ENCODE data around the gene CTCF.

The CTCF gene

GRCh38 chr16:67551091-67551490 lies 11.2 kb upstream of the CTCF start:
- DNase-seq: no peak

DNA sequence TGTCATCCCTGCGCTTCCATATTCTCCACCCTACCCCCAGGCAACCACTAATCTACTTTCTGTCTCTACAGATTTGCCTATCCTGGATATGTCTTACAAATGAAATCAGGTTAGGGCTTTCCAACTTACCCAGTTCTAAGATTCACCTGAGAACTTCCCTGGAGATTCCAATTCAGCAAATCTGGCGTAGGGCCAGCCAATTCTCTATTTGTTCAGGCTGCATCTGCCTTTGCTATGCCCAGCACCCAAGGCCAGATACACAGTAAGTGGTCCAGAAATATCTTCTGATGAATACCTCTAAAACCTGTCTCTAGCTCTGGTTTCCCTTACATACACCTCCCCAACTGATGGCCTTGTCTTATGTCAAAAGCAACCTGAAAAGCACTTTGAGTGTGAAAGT lies 10.4 kb upstream of the CTCF start:
- no peak for DNase-seq

- no peak for DNase-seq
These were observed 9.8 kb upstream of the CTCF start for GRCh38 chr16:67552476-67552875.

GRCh38 chr16:67555795-67556212 lies 6.5 kb upstream of the CTCF start:
- DNase-seq: no peak

- DNase-seq: no peak
These were observed 3.5 kb upstream of the CTCF start for GRCh38 chr16:67558859-67559258.

DNA sequence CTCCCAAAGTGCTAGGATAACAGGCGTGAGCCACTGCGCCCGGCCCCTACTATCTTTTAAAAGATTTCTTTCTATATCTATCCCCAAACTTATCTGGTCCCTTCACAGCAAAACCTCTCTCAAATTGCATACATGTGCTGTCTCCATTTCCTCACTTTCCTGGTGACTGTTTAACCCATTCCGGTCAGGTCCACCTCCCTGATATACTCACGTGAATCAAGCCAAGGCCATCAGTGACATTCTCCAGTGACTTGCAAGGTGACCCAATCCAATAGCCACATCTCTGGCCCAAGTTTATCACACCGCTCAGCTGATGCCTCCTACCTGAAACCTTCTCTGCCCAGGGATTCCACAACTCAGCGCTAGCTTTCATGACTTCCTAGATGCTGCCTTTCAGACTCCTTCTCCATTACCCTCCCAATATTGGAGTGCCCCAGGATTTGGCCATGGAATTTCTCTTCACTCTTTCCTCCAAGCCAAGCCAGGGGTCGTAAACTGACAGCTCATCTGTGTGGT lies 1.4 kb upstream of the CTCF start:
- no peak for DNase-seq

- DNase-seq: no peak
These were observed 864 bp upstream of the CTCF start for GRCh38 chr16:67561501-67561823.

DNA sequence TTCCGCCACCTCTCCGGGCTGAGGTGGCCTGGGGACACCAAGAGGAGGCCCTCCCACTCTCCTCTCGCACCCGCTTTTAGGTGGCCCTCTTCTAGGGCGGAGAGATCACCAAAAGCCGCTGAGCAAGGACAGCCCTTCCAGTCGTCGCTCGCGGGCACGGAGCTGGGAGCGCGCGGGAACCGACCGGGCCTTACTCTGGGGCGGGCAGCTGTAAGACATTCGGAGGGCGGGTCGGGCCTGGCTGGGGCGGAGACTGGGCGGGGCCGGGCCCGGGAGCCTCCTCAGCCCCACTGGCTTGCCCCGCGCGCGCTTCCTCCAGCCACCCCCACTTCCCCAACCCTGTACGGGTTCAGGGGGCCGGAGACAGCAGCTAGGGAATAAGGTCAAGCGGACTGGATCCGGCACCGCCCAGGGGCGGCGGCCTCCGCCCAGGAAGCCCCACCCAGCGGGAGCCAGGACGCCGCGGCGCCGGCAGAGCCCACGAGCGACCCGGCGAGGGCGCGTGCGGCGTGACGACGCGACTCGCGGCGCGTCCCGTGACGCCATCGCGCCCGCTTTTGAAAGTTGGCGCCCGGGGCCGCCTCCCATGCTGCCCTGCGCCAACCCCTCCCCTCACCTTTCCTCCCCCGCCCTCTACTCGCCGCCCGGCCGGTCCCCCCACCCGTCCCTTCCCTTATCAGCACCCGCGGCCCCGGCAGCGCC lies 351 bp upstream of the CTCF start:
- peak; percentile 79 for DNase-seq

DNA sequence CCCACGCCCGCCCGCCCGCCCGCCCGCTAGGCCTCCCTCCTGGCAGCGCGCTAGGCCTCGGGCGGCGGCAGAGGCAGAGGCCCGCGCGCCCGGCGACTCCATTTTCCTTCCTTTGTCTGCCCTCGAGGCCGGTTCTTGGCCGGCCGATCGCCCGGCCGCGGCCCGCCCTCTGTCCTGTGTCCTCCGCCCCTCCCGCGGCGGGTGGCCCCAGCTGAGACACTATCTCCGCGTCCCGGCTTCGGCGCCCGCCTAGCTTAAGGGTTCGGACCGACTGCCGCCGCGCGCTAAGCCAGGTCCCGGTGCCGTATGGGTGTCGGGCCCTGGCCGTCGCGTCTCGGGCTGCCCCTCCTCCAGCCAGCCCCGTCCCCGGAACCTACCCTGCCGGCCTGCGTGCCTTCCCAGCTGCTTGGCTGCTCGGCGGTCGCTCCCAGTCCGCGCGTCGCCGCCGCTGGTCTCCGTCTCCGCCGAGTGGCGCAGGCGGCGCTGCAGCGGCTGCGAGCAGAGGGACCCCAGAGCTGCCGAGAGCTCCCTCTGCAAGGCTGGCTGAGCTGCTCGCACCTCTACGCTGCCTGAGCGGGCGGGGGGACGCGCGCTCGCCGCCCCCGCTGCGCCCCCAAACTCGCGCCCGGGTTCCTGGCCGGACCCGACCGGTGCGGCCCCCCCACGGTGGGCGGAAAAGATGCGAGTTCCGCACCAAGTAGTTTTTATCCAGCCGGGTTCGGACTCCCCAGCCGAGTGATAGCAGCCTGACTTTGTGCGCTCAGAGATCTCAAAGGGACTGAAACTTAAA lies 787 bp downstream of the CTCF start:
- DNase-seq: no peak

DNA sequence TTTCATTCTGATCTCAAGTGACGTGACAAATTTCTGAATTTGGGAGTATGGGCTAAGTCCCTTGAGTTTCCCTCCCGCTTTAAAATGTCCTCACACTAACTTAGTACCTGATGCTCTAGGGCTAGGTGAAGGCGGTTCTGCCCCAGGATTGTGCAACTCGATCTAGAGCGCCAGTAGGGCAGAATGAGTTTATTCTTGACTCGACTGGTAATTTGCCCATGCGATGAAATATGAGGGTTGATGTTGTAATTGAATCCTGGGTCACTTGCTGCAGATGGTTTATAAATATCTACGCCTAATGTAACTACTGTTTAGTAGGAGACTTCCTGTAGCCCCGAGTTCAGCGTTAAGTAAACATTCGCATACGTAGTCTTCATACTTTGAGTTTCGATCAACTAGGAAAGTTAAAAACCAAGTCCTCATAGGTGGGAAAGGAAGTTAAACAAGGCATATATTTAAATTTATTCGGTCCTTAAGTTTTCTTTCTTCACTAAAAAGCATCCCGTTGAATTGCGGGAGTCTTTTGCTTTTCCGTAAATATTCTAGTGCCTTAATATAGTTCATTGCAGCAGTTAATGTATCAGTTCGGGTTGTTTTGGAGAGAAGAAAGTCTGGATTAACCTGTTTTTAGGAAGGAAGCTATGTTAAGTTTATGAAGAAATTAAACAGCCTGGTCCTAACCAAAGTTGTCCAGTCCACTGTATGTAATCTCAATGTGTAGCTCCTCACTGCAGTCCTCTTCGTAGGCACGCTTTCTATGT lies 1.6 kb downstream of the CTCF start:
- DNase-seq: no peak

GRCh38 chr16:67565470-67566100 lies 3.3 kb downstream of the CTCF start:
- no peak for DNase-seq

DNA sequence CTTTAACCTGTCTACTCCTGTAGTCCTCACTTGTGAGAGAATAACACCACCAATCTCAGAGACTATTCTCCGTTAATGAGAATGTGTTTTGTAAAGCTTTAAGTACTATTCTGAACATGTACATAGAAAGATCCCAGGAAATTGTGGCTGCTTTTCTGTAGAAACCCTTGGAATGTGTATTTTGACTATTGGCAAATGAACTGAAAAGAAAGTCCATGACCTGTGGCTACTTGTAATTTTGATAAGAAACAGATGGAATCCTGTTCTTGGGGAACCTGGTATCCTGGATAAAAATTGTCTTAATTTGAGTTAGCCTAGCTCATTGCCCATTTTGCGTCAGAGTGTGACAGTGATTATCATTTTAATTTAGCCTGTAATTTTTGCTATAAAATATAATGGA lies 9.1 kb downstream of the CTCF start:
- no peak for DNase-seq

- no peak for DNase-seq
These were observed 9.7 kb downstream of the CTCF start for GRCh38 chr16:67571981-67572431.

DNA sequence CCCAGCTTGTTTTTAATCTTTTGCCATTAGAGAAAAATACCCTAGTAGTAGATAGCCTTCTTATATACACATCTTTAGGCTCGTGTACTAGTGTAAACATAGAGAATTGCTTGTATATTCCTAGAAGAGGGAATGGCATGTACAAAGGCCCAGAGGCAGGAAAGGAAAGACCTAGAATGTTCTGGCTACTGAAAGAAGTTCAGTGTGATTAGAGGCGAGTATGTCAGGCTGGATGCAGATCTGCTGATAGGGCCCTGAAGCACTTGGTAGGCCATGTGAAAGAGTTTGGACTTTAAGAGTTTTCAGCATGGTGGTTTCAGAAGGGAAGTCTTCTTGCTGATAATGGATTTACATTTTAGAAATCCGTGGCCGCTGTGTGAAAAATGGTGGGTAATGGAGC lies 17.4 kb downstream of the CTCF start:
- DNase-seq: no peak

DNA sequence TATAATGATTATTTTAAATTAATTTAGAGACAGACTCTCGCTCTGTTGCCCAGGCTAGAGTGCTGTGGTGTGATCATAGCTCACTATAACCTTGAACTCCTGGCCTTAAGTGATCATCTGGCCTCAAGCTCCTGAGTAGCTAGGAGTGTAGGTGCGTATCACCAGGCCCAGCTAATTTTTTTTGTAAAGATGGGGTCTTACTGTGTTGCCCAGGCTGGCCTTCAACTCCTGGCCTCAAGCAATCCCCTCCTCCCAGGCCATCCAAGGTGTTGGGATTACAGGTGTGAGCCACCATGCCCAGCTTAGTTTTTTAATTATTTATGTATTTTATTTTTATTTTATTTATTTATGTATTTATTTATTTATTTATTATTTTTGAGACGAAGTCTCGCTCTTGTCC lies 17.9 kb downstream of the CTCF start:
- DNase-seq: no peak

- DNase-seq: no peak
These were observed 31.0 kb downstream of the CTCF start for GRCh38 chr16:67593288-67593687.

DNA sequence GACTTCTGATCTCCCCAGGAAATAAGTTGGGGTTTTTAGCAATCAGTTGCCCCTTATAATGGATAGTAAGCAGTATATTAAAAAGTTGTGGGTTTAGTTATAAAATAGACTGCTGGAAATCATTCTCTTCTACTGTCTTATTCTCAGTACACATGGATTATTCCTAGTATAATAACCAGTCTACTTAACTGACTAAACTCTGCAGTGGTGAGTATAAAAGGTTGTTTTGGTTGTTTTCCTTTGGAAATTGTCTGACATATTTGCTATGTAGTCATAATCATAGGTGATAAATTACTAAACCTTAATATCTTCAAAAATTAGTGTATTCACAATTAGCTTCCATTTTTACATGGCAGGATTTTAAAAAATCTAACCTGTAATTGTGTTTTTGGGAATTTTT lies 31.4 kb downstream of the CTCF start:
- DNase-seq: no peak

- no peak for DNase-seq
These were observed 32.1 kb downstream of the CTCF start for GRCh38 chr16:67594256-67594915.

DNA sequence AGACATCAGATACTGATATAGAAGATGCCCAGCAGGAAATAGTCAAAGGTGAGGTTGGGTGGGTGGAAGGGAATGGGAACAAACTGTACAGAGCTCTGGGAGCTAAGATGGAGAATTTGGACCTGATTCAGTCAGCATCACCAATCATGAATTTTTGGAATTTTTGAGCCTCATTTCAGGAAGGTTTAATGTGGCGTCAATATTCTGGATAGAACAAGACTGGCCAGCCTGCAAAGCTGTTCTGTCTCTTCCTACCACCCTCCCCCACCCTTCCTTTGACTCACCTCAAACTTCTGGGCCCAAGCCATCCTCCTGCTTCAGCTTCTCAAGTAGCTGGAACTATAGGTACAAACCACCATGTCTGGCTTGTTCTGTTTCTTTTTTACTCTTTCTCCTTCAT lies 32.6 kb downstream of the CTCF start:
- no peak for DNase-seq

DNA sequence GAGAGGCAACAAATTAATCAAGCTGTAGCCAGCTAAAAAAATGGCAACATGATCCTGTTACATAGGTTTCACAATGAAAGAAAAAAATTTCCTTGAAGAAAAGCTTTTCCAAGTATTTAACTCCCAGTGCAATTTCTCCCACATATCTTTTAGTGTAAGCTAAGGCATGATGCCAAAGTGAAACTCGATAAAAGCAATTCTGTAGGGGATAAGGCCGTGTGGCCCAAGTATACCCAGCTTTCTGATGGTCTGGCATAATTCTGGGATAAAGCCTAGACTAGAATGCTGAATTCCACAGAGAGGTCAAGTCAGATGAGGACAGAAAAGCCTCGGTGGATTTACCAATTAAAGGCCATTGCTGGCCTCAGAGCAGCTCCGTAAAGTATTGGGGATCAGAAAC lies 36.2 kb downstream of the CTCF start:
- no peak for DNase-seq

- no peak for DNase-seq
These were observed 43.3 kb downstream of the CTCF start for GRCh38 chr16:67605641-67606040.

DNA sequence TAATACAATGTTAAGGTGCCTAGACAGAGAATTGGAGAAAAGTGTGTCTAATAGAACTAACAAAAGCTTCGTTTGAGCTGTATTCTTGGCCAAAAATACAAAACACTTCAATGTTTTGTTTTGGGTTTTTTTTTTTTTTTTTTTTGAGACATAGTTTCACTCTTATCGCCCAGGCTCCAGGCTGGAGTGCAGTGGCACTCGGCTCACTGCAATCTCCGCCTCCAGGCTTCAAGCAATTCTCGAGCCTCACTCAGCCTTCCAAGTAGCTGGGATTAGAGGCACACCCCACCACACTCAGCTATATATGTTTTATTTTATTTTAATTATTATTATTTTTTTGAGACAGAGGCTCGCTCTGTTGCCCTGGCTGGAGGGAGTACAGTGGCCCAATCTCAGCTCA lies 44.3 kb downstream of the CTCF start:
- no peak for DNase-seq

DNA sequence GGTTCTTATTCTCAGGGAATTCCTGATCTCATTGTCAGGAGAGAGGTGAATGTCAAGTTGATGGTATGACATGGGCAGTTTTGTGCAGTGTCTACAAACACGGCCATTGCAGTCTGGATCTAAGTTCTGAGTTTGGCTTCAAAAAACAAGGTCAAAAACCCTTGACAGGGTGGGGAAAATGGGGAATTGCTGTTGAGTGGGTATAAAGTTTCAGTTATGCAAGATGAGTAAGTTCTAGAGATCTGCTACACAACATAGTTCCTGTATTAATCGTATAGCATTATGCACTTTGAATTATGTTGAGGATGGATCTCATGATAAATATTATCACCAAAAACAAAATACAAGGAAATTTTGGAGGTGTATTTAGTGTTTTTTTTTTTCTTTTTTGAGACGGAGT lies 46.0 kb downstream of the CTCF start:
- DNase-seq: no peak

All from NCI-H1417 treated with DMSO at 0.1 percent for 48 hours (cell line).